ENCODE measurements around the gene PLS1.

PLS1 gene

GRCh38 chr3:142625153-142625440, 28.9 kb downstream of the PLS1 start:
- Histone ChIP-seq H2AFZ (ENCODE audit: low read length) (no peak overlapping the region), H3K4me2 (ENCODE audit: low read length) (no peak overlapping the region), H3K27ac (ENCODE audit: low read depth, low read length, poor library complexity, severe bottlenecking) (no peak overlapping the region), H3K4me1 (ENCODE audit: insufficient read depth, low read length, severe bottlenecking) (no peaks in the 10 kb centered on the region), H3K9me2 (ENCODE audit: low read depth, low read length) (no peaks in the 10 kb centered on the region), H3K9me3 (ENCODE audit: low read length) (no peaks in the 10 kb centered on the region), H4K20me1 (ENCODE audit: insufficient read depth, low read length) (no peaks in the 10 kb centered on the region), H3K4me3 (ENCODE audit: low read depth, low read length, poor library complexity, severe bottlenecking) (no peak overlapping the region), H3K9ac (ENCODE audit: low read length) (no peak overlapping the region), H3K27me3 (ENCODE audit: insufficient read depth, low read length) (0 out of 2 replicates have a peak, but pooled peaks cover 4% of the 10 kb centered on the region), H3K79me2 (ENCODE audit: insufficient read depth, low read length) (no peaks in the 10 kb centered on the region), H3F3A (ENCODE audit: insufficient read depth, low read length) (no peaks in the 10 kb centered on the region), H3K36me3 (ENCODE audit: insufficient read depth, low read length) (no peaks in the 10 kb centered on the region)
- TF ChIP-seq EZH2 (IDR thresholded peaks at IDR 0.05; ENCODE audit: borderline replicate concordance, low read length) (no peak), CTCF (IDR thresholded peaks at IDR 0.05; ENCODE audit: low read length) (no peak)

GRCh38 chr3:142626971-142627370, 30.8 kb downstream of the PLS1 start:
- H3K4me2 ChIP-seq (ENCODE audit: low read length) = no peak overlapping the region
- TF ChIP-seq EZH2 (IDR thresholded peaks at IDR 0.05; ENCODE audit: borderline replicate concordance, low read length) (no peak), CTCF (IDR thresholded peaks at IDR 0.05; ENCODE audit: low read length) (no peak)
- no peaks in the 10 kb centered on the region for H3K4me1 ChIP-seq (ENCODE audit: insufficient read depth, low read length, severe bottlenecking)

GRCh38 chr3:142628801-142629200, 32.6 kb downstream of the PLS1 start:
- Histone ChIP-seq H3K4me1 (ENCODE audit: insufficient read depth, low read length, severe bottlenecking) (no peaks in the 10 kb centered on the region), H3K27ac (ENCODE audit: low read depth, low read length, poor library complexity, severe bottlenecking) (no peak overlapping the region), H3F3A (ENCODE audit: insufficient read depth, low read length) (no peaks in the 10 kb centered on the region), H3K9ac (ENCODE audit: low read length) (no peak overlapping the region), H4K20me1 (ENCODE audit: insufficient read depth, low read length) (no peaks in the 10 kb centered on the region), H3K4me2 (ENCODE audit: low read length) (no peak overlapping the region), H3K36me3 (ENCODE audit: insufficient read depth, low read length) (no peaks in the 10 kb centered on the region), H3K79me2 (ENCODE audit: insufficient read depth, low read length) (no peaks in the 10 kb centered on the region), H3K9me3 (ENCODE audit: low read length) (no peaks in the 10 kb centered on the region), H3K9me2 (ENCODE audit: low read depth, low read length) (no peaks in the 10 kb centered on the region), H2AFZ (ENCODE audit: low read length) (no peak overlapping the region), H3K4me3 (ENCODE audit: low read depth, low read length, poor library complexity, severe bottlenecking) (no peak overlapping the region), H3K27me3 (ENCODE audit: insufficient read depth, low read length) (0 out of 2 replicates have a peak, but pooled peaks cover 4% of the 10 kb centered on the region)
- no peak for TF ChIP-seq CTCF (IDR thresholded peaks at IDR 0.05; ENCODE audit: low read length)
- no peak for TF ChIP-seq EZH2 (IDR thresholded peaks at IDR 0.05; ENCODE audit: borderline replicate concordance, low read length)

More at GRCh38 chr3:142626971-142627370, 30.8 kb downstream of the PLS1 start:
- Histone ChIP-seq H2AFZ (ENCODE audit: low read length) (no peak overlapping the region), H3K79me2 (ENCODE audit: insufficient read depth, low read length) (no peaks in the 10 kb centered on the region), H4K20me1 (ENCODE audit: insufficient read depth, low read length) (no peaks in the 10 kb centered on the region), H3K36me3 (ENCODE audit: insufficient read depth, low read length) (no peaks in the 10 kb centered on the region), H3K9me2 (ENCODE audit: low read depth, low read length) (no peaks in the 10 kb centered on the region), H3K9ac (ENCODE audit: low read length) (no peak overlapping the region), H3F3A (ENCODE audit: insufficient read depth, low read length) (no peaks in the 10 kb centered on the region), H3K4me3 (ENCODE audit: low read depth, low read length, poor library complexity, severe bottlenecking) (no peak overlapping the region), H3K27me3 (ENCODE audit: insufficient read depth, low read length) (0 out of 2 replicates have a peak, but pooled peaks cover 4% of the 10 kb centered on the region), H3K27ac (ENCODE audit: low read depth, low read length, poor library complexity, severe bottlenecking) (no peak overlapping the region), H3K9me3 (ENCODE audit: low read length) (no peaks in the 10 kb centered on the region)
